GM13977 (cell line): ENCODE measurements around the gene MXD1.

ENCODE experiments used
- DNase-seq: peaks from one replicate; pipeline ENCODE4 v3.0.0; 2012; ENCODE audit warnings: low spot score
- in situ Hi-C: fragments of 300-500 bp; cut with MboI; formaldehyde crosslinking; loops from one replicate; pipeline ENCODE4 v1.12.0; 2022; ENCODE audit warnings: low sequenced_read_pairs, low pct_unique_long_range_greater_than_20kb, mixed read lengths, inconsistent platforms; ENCODE audit not compliant: unreplicated experiment
- TF ChIP-seq, protein P1 (sequence below): IDR thresholded peaks from 2 replicates; pipeline ENCODE4 v1.5.1; 2012; ENCODE audit warnings: mild to moderate bottlenecking, control low read depth; ENCODE audit not compliant: insufficient read depth; ENCODE audit errors: extremely low read depth, missing control alignments

MXD1 gene

GRCh38 chr2:69918401-69918800, 3.5 kb downstream of the MXD1 start:
- in situ Hi-C loops, result loop anchor here (10.0 to 25.0 kb wide), 4 partner anchors 146 to 719 kb away; partner anchors contain the start of gene SNRPG
- DNase-seq, result no peak
- TF ChIP-seq, protein P1, sequence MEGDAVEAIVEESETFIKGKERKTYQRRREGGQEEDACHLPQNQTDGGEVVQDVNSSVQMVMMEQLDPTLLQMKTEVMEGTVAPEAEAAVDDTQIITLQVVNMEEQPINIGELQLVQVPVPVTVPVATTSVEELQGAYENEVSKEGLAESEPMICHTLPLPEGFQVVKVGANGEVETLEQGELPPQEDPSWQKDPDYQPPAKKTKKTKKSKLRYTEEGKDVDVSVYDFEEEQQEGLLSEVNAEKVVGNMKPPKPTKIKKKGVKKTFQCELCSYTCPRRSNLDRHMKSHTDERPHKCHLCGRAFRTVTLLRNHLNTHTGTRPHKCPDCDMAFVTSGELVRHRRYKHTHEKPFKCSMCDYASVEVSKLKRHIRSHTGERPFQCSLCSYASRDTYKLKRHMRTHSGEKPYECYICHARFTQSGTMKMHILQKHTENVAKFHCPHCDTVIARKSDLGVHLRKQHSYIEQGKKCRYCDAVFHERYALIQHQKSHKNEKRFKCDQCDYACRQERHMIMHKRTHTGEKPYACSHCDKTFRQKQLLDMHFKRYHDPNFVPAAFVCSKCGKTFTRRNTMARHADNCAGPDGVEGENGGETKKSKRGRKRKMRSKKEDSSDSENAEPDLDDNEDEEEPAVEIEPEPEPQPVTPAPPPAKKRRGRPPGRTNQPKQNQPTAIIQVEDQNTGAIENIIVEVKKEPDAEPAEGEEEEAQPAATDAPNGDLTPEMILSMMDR, result no peak

GRCh38 chr2:69923116-69923515, 8.2 kb downstream of the MXD1 start:
- TF ChIP-seq, protein P1, result no peak
- no peak for DNase-seq
- in situ Hi-C loops, result loop anchor here (25.0 kb wide), 2 partner anchors 364 to 714 kb away; partner anchors contain the start of gene SNRPG

- TF ChIP-seq, protein P1, result no peak
- DNase-seq, result no peak
- in situ Hi-C loops, result no loop called here
Measured at GRCh38 chr2:69926849-69927515, 12.1 kb downstream of the MXD1 start.

DNA sequence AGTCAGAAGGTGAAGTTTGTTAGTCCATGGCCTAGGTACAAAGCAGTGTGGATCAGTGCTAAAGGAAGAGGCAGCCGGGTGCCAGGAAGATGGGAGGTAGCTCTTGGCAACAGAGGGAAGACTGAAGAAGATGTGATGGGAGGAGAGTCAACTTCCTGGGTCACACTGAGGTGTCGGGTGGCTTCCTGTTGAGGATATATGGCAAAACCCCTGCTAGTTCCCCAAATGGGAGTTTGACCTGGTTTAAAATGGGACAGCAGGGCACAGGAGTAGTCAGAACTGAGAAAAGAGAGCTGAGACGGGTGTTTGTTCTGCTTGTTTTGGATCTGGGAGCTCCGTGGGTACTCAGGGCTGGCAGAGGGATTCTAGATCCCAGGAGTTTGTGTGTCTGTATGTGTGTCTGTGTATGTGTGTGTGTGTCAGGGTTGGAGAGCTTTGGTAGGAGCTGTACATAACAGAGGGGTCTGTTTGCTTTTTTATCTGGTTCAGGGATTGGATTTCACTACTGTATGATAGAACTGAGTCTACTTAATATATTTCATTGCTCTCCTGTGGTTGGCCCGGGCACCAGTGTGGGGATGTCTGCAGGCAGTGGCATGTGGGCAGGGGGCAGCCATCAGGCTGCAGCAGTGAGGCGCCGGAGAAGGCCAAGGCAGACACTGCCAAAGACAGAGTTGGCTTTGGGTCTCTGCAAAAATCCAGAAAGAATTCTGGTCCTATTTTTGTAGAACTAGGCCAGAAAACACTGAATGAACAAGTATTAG, 17.1 kb downstream of the MXD1 start:
- in situ Hi-C loops, result no loop called here

GRCh38 chr2:69932596-69932922, 17.6 kb downstream of the MXD1 start:
- no peak for DNase-seq
- in situ Hi-C loops, result no loop called here
- TF ChIP-seq, protein P1, result no peak

More for the DNA sequence above, 17.1 kb downstream of the MXD1 start:
- no peak for DNase-seq
- TF ChIP-seq, protein P1, result no peak

- in situ Hi-C loops, result no loop called here
- DNase-seq, result no peak
Measured at GRCh38 chr2:69933254-69933828, 18.4 kb downstream of the MXD1 start.

More at GRCh38 chr2:69933254-69933828, 18.4 kb downstream of the MXD1 start:
- TF ChIP-seq, protein P1, result no peak
